ENCODE data around the gene BATF.
A peak's percentile ranks its signal among the peaks of the same experiment; 100 is the strongest.

Gene BATF

GRCh38 chr14:75537071-75537470 is 14.8 kb downstream of the BATF start:
- no peak for TF ChIP-seq CTCF (IDR thresholded peaks at IDR 0.05; ENCODE audit: extremely low read depth, missing control alignments)
- no peak for DNase-seq (ENCODE audit: low spot score)

GRCh38 chr14:75539162-75539560 is 16.9 kb downstream of the BATF start:
- TF ChIP-seq CTCF (IDR thresholded peaks at IDR 0.05; ENCODE audit: extremely low read depth, missing control alignments): no peak

GRCh38 chr14:75539561-75540478 is 17.6 kb downstream of the BATF start:
- DNase-seq (ENCODE audit: low spot score): peak; percentile 71
- TF ChIP-seq CTCF (IDR thresholded peaks at IDR 0.05; ENCODE audit: extremely low read depth, missing control alignments): no peak

More at GRCh38 chr14:75539162-75539560, 16.9 kb downstream of the BATF start:
- no peak for DNase-seq (ENCODE audit: low spot score)

- TF ChIP-seq CTCF (IDR thresholded peaks at IDR 0.05; ENCODE audit: extremely low read depth, missing control alignments): no peak
Observed at GRCh38 chr14:75540479-75540851, 18.2 kb downstream of the BATF start.

GRCh38 chr14:75542588-75543091 is 20.4 kb downstream of the BATF start:
- peak; percentile 85 for DNase-seq (ENCODE audit: low spot score)
- TF ChIP-seq CTCF (IDR thresholded peaks at IDR 0.05; ENCODE audit: extremely low read depth, missing control alignments): no peak

More at GRCh38 chr14:75540479-75540851, 18.2 kb downstream of the BATF start:
- DNase-seq (ENCODE audit: low spot score): no peak

GRCh38 chr14:75543253-75543652 is 21.0 kb downstream of the BATF start:
- no peak for DNase-seq (ENCODE audit: low spot score)
- no peak for TF ChIP-seq CTCF (IDR thresholded peaks at IDR 0.05; ENCODE audit: extremely low read depth, missing control alignments)

GRCh38 chr14:75543786-75544185 is 21.5 kb downstream of the BATF start:
- TF ChIP-seq CTCF (IDR thresholded peaks at IDR 0.05; ENCODE audit: extremely low read depth, missing control alignments): no peak
- DNase-seq (ENCODE audit: low spot score): no peak
